Nephron progenitor cell (in vitro differentiated cells): ENCODE data around the gene GSG1L2.

ENCODE experiments used
- DNase-seq: peaks from one replicate; pipeline ENCODE4 v3.0.0; 2021
- H3K27ac Mint-ChIP-seq: 2 replicates; pipeline ENCODE4 v1.8.0; 2021; ENCODE audit warnings: mild to moderate bottlenecking, moderate library complexity, mixed read lengths
- H3K27me3 Mint-ChIP-seq: 2 replicates; pipeline ENCODE4 v1.8.0; 2021; ENCODE audit warnings: mild to moderate bottlenecking, low read depth, mixed read lengths; ENCODE audit not compliant: poor library complexity
- H3K36me3 Mint-ChIP-seq: 2 replicates; pipeline ENCODE4 v1.8.0; 2021; ENCODE audit warnings: low read depth, mixed read lengths
- H3K4me1 Mint-ChIP-seq: 2 replicates; pipeline ENCODE4 v1.8.0; 2021; ENCODE audit warnings: mixed read lengths
- H3K4me3 Mint-ChIP-seq: 2 replicates; pipeline ENCODE4 v1.8.0; 2021; ENCODE audit warnings: mild to moderate bottlenecking, moderate library complexity, mixed read lengths
- H3K9me3 Mint-ChIP-seq: 2 replicates; pipeline ENCODE4 v1.8.0; 2021; ENCODE audit warnings: mild to moderate bottlenecking, moderate library complexity, mixed read lengths
- TF ChIP-seq, protein P1 (sequence below): fragments of 200-600 bp; sonication (generic); IDR thresholded peaks from 2 replicates; pipeline ENCODE4 v1.5.0; 2021; ENCODE audit warnings: antibody characterized with exemption

Gene GSG1L2

DNA sequence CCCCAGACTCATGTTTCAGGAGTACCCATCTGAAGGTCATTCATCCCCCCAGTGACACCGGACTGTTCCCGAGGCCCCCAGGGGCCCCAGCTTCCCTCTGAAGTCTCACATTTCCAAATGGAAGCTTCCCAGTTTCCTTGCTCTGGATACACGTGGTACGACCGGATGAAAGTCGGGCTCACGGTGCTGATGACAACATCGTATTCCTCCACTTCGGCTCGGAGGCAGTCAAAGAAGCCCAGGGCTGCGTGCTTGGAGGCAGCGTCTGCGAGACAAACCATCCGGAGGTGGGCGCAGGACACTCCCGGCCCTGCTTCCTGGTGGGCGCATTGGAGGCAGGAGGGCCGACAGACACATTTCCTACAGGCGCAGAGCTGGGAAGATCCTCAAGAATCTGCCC, 49.2 kb downstream of the GSG1L2 start:
- H3K36me3 Mint-ChIP-seq: no peaks in the 10 kb centered on the region
- no peak overlapping the region for H3K4me3 Mint-ChIP-seq
- H3K4me1 Mint-ChIP-seq: no peaks in the 10 kb centered on the region
- H3K27me3 Mint-ChIP-seq: peaks cover 4% of the 10 kb centered on the region
- TF ChIP-seq, protein P1, sequence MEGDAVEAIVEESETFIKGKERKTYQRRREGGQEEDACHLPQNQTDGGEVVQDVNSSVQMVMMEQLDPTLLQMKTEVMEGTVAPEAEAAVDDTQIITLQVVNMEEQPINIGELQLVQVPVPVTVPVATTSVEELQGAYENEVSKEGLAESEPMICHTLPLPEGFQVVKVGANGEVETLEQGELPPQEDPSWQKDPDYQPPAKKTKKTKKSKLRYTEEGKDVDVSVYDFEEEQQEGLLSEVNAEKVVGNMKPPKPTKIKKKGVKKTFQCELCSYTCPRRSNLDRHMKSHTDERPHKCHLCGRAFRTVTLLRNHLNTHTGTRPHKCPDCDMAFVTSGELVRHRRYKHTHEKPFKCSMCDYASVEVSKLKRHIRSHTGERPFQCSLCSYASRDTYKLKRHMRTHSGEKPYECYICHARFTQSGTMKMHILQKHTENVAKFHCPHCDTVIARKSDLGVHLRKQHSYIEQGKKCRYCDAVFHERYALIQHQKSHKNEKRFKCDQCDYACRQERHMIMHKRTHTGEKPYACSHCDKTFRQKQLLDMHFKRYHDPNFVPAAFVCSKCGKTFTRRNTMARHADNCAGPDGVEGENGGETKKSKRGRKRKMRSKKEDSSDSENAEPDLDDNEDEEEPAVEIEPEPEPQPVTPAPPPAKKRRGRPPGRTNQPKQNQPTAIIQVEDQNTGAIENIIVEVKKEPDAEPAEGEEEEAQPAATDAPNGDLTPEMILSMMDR: no peak
- peak overlapping the region; percentile 51 for H3K27ac Mint-ChIP-seq
- peaks cover 15% of the 10 kb centered on the region for H3K9me3 Mint-ChIP-seq
- no peak for DNase-seq

DNA sequence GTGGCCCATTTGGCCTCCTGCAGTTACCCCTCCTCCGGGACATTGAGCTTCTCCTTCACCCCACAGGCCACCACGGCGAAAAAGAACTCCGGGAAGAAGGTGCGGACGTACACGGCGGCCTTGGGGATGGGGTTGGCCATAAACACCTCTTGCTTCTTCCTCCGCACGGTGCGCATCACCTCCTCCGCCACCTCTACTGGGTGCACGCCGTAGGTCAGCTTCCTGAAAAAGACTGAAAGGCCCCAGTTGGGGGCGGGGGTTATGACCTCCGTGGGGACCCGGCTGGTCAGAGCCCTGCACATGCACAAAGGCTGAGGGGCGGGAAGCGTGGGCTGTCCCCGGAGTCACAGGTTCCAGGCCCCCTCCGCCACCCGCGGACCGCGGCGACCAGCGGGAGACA, 50.4 kb downstream of the GSG1L2 start:
- Mint-ChIP-seq H3K36me3 (no peaks in the 10 kb centered on the region), H3K4me3 (no peak overlapping the region), H3K27ac (no peak overlapping the region), H3K4me1 (peaks cover 5% of the 10 kb centered on the region), H3K27me3 (peaks cover 7% of the 10 kb centered on the region), H3K9me3 (peaks cover 9% of the 10 kb centered on the region)
- no peak for DNase-seq
- TF ChIP-seq, protein P1: no peak

DNA sequence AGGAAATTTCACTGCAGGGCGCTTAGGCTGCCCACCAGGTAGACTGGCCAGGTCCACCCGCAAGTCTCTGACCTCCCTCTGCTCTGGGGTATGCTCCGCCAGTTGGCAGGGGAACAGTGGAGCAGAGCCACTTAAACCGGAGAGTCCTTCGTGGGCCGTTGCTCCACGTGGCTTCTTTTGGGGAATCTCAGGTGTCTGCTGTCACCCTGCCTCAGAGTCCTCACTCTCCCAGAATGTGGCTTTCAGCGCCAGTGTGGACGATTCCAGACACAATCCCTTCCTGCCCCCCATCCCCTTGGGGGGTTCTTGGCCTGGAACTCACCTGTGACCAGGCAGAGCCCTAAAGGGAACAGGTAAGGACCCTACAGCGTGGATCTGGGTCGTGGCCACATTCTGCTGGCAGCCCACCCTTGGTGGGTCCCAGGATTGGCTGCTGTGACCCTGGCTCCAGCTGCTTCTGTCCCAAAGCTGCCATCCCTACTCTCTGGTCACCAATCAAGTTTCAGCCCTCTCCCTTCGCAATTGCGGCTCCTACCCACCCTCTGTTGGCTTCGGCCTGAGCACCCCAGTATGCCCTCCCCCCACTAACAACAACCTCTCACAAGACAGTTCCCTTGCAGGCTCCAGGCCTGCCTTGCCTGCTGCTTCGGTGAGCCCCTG, 52.7 kb downstream of the GSG1L2 start:
- Mint-ChIP-seq H3K4me1 (peaks cover 8% of the 10 kb centered on the region), H3K9me3 (no peaks in the 10 kb centered on the region), H3K4me3 (no peak overlapping the region), H3K36me3 (no peaks in the 10 kb centered on the region), H3K27ac (no peak overlapping the region), H3K27me3 (peaks cover 22% of the 10 kb centered on the region)
- no peak for DNase-seq
- TF ChIP-seq, protein P1: no peak

DNA sequence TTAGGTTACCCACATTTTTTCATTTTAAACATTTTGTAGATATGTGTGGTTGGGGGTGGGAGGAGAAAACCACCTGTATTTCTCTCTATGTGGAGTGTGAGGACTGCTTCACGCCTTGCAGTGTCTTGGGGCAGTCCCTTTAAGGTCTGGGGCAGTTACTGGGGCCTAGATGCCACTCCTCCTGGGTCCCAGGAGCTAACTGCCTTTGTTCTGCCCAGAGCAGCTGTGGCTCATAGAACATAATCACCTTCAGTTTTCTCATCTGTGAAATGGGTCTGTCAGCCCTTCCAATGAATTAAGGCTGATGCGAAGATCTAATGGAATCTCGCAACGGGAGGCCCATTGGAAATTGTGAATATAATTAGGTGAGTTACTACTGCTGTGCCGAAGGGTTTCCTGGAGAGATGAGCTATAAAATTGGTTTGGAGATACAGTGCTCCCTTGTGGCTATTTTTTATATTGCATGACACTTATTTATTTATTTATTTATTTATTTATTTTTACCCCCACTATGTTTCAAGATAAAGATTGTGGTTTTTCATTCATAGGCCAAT, 53.4 kb downstream of the GSG1L2 start:
- peaks cover 15% of the 10 kb centered on the region for H3K4me1 Mint-ChIP-seq
- DNase-seq: no peak
- peaks cover 22% of the 10 kb centered on the region for H3K27me3 Mint-ChIP-seq
- no peaks in the 10 kb centered on the region for H3K36me3 Mint-ChIP-seq
- no peaks in the 10 kb centered on the region for H3K9me3 Mint-ChIP-seq
- H3K27ac Mint-ChIP-seq: no peak overlapping the region
- TF ChIP-seq, protein P1: peak; percentile 68
- no peak overlapping the region for H3K4me3 Mint-ChIP-seq

DNA sequence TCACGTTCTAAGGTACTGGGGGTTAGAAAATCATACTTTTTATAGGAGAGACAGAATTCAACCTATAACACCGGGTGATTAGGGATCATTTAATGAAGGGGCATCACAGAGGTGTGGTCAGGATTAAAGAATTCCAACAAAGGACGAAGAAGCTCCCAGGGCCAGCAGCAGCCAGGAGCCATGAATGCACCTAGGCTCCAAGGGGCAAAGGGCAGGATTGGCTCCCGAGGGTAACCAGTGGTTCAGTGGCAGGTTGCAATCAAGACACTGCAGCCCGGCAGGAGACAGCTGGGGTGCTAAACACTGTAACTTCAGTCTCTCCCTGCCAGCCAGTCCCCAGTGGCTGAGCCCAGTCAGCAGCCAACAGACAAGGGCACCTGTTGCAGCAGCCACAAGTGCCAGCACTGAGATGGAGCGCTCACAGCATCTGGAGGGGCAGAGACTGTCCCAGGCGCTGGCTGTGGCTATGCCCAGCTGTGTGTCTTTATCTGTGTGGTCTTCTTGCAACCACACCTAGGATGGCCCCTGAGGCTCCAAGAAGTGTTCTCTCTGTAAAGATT, 54.4 kb downstream of the GSG1L2 start:
- Mint-ChIP-seq H3K4me3 (no peak overlapping the region), H3K9me3 (no peaks in the 10 kb centered on the region), H3K27ac (no peak overlapping the region), H3K36me3 (no peaks in the 10 kb centered on the region), H3K27me3 (peaks cover 28% of the 10 kb centered on the region), H3K4me1 (peaks cover 19% of the 10 kb centered on the region)
- TF ChIP-seq, protein P1: no peak
- DNase-seq: no peak

DNA sequence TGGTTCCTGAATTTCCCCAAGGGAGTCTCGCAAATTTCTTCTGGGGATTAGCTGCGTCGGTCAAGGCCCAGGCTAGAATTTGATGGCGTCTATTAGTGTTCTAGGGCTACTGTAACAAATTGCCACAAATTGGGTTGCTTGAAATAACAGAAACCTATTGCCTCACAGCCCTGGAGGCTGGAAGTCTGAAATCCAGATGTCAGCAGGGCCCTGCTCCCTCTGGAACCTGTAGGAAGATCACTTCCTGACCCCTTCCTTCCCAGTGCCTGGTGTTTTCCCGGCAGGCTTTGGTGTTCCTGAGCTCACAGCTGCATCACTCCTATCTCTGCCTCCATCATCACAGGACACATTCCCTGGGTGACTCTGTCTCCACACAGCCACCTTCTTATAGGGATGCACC, 54.9 kb downstream of the GSG1L2 start:
- no peaks in the 10 kb centered on the region for H3K9me3 Mint-ChIP-seq
- no peak for DNase-seq
- TF ChIP-seq, protein P1: no peak

More for the DNA sequence above, 54.9 kb downstream of the GSG1L2 start:
- H3K36me3 Mint-ChIP-seq: no peaks in the 10 kb centered on the region
- no peak overlapping the region for H3K27ac Mint-ChIP-seq
- H3K4me3 Mint-ChIP-seq: no peak overlapping the region
- peaks cover 24% of the 10 kb centered on the region for H3K4me1 Mint-ChIP-seq
- H3K27me3 Mint-ChIP-seq: peaks cover 32% of the 10 kb centered on the region
